OCI-LY1 (cell line): Measurements from ENCODE around the gene FHL1.

Experiments used
- H2AFZ ChIP-seq: fragments of 200-600 bp; sonication (generic), shearing (Covaris generic); 2 replicates; pipeline ENCODE4 v1.6.0; 2014; ENCODE audit warnings: antibody characterized with exemption, mild to moderate bottlenecking, low read length
- H3F3A ChIP-seq: fragments of 200-600 bp; sonication (generic), shearing (Covaris generic); 2 replicates; pipeline ENCODE4 v1.6.0; 2014; ENCODE audit warnings: mild to moderate bottlenecking, antibody characterized with exemption, low read length, moderate library complexity; ENCODE audit not compliant: insufficient read depth
- H3K27ac ChIP-seq: fragments of 200-600 bp; sonication (generic); 2 replicates; pipeline ENCODE4 v1.5.1; 2014; ENCODE audit warnings: low read length, mixed run types, mild to moderate bottlenecking, low read depth; ENCODE audit not compliant: poor library complexity, severe bottlenecking
- H3K27me3 ChIP-seq: fragments of 200-600 bp; sonication (generic); 2 replicates; pipeline ENCODE4 v1.6.0; 2014; ENCODE audit warnings: antibody characterized with exemption, mild to moderate bottlenecking, low read length, moderate library complexity; ENCODE audit not compliant: insufficient read depth
- H3K36me3 ChIP-seq: fragments of 200-600 bp; sonication (generic); 2 replicates; pipeline ENCODE4 v1.6.1; 2014; ENCODE audit warnings: mild to moderate bottlenecking, antibody characterized with exemption, low read length, moderate library complexity, mixed read lengths; ENCODE audit not compliant: insufficient read depth
- H3K4me1 ChIP-seq: fragments of 200-600 bp; sonication (generic); 2 replicates; pipeline ENCODE4 v1.5.1; 2014; ENCODE audit warnings: mild to moderate bottlenecking, low read length, moderate library complexity; ENCODE audit not compliant: insufficient read depth, severe bottlenecking
- H3K4me2 ChIP-seq: fragments of 200-600 bp; sonication (generic), shearing (Covaris generic); 2 replicates; pipeline ENCODE4 v1.6.1; 2014; ENCODE audit warnings: low read length
- H3K4me3 ChIP-seq: fragments of 200-600 bp; sonication (generic); 2 replicates; pipeline ENCODE4 v1.5.1; 2014; ENCODE audit warnings: low read length, low read depth, mild to moderate bottlenecking, mixed read lengths; ENCODE audit not compliant: poor library complexity, severe bottlenecking
- H3K79me2 ChIP-seq: fragments of 200-600 bp; shearing (Covaris generic); 2 replicates; pipeline ENCODE4 v1.6.1; 2016; ENCODE audit warnings: mixed run types, low read length, mixed read lengths; ENCODE audit not compliant: insufficient read depth
- H3K9ac ChIP-seq: fragments of 200-600 bp; sonication (generic), shearing (Covaris generic); 2 replicates; pipeline ENCODE4 v1.6.1; 2014; ENCODE audit warnings: mild to moderate bottlenecking, low read length, mixed read lengths
- H3K9me2 ChIP-seq: fragments of 200-600 bp; sonication (generic), shearing (Covaris generic); 2 replicates; pipeline ENCODE4 v1.6.1; 2014; ENCODE audit warnings: low read depth, mild to moderate bottlenecking, low read length, mixed read lengths
- H3K9me3 ChIP-seq: fragments of 200-600 bp; shearing (Covaris generic); 2 replicates; pipeline ENCODE4 v1.6.1; 2014; ENCODE audit warnings: low read length, mixed read lengths
- H4K20me1 ChIP-seq: fragments of 200-600 bp; sonication (generic), shearing (Covaris generic); 2 replicates; pipeline ENCODE4 v1.6.0; 2016; ENCODE audit warnings: mild to moderate bottlenecking, low read length; ENCODE audit not compliant: insufficient read depth
- EZH2 ChIP-seq: fragments of 200-600 bp; sonication (generic), shearing (Covaris generic); IDR thresholded peaks from 2 replicates; pipeline ENCODE4 v1.8.0; 2017; ENCODE audit warnings: borderline replicate concordance, mixed run types, mild to moderate bottlenecking, antibody characterized with exemption, low read length, moderate library complexity, mixed read lengths
- TF ChIP-seq, protein P1 (sequence below): fragments of 200-600 bp; sonication (generic), shearing (Covaris generic); IDR thresholded peaks from 2 replicates; pipeline ENCODE4 v1.5.1; 2017; ENCODE audit warnings: mild to moderate bottlenecking, antibody characterized with exemption, low read length, moderate library complexity, mixed read lengths

FHL1 gene

DNA sequence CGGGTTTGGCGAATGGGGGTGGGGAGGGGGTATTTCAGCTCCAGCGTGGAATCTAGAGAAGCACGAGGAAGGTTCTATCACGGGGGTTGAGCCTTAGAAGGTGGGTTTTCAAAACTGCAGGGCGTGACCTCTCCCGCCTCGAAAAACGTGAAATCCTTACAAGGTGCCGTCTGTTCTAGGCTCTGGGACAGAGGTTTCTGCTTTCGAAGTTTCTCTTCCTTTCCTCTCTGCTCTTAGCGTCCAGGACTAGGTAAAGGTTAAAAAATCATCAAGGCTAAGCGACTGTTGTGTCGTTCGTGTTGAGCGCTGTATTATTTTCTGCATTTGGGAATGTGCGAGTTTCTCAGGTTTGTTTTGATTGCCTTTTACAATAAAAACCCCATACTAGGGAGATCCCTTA lies 1.1 kb downstream of the FHL1 start:
- Histone ChIP-seq H3K79me2 (no peaks in the 10 kb centered on the region), H3K9ac (no peak overlapping the region), H4K20me1 (no peaks in the 10 kb centered on the region), H3K27me3 (no peaks in the 10 kb centered on the region), H3K27ac (no peak overlapping the region), H3K4me2 (no peak overlapping the region), H3K36me3 (no peaks in the 10 kb centered on the region), H3K4me1 (peaks cover 4% of the 10 kb centered on the region), H3K4me3 (no peak overlapping the region), H3F3A (no peaks in the 10 kb centered on the region), H3K9me3 (no peaks in the 10 kb centered on the region), H3K9me2 (no peaks in the 10 kb centered on the region), H2AFZ (no peak overlapping the region)
- TF ChIP-seq, protein P1, sequence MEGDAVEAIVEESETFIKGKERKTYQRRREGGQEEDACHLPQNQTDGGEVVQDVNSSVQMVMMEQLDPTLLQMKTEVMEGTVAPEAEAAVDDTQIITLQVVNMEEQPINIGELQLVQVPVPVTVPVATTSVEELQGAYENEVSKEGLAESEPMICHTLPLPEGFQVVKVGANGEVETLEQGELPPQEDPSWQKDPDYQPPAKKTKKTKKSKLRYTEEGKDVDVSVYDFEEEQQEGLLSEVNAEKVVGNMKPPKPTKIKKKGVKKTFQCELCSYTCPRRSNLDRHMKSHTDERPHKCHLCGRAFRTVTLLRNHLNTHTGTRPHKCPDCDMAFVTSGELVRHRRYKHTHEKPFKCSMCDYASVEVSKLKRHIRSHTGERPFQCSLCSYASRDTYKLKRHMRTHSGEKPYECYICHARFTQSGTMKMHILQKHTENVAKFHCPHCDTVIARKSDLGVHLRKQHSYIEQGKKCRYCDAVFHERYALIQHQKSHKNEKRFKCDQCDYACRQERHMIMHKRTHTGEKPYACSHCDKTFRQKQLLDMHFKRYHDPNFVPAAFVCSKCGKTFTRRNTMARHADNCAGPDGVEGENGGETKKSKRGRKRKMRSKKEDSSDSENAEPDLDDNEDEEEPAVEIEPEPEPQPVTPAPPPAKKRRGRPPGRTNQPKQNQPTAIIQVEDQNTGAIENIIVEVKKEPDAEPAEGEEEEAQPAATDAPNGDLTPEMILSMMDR, result no peak
- TF ChIP-seq EZH2, result no peak

DNA sequence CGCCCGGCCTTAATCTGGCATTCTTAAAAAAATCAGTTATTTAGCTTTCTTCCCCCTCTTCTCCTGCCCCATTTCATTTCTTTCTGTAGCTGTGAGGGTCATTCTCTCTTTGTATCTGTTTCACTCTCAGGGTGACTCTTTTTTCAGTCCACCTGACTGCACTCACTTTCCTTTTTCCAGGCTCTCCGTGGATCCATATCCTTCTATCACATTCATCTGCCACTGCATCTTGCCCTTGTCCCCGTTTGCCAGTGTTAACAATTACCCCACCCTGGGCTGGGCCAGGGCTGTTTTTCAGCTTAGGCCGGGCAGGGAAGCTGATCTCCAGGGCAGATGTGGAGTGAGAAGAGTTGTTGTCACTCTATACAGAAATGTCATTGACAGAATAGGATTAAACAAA lies 7.7 kb downstream of the FHL1 start:
- Histone ChIP-seq H2AFZ (no peak overlapping the region), H3K9ac (no peak overlapping the region), H3K4me3 (no peak overlapping the region), H3K27me3 (no peaks in the 10 kb centered on the region), H4K20me1 (no peaks in the 10 kb centered on the region), H3K4me2 (no peak overlapping the region), H3K27ac (no peak overlapping the region), H3F3A (no peaks in the 10 kb centered on the region), H3K9me3 (no peaks in the 10 kb centered on the region), H3K4me1 (no peaks in the 10 kb centered on the region), H3K79me2 (no peaks in the 10 kb centered on the region), H3K36me3 (no peaks in the 10 kb centered on the region), H3K9me2 (no peaks in the 10 kb centered on the region)
- TF ChIP-seq, protein P1, result no peak
- TF ChIP-seq EZH2, result no peak

DNA sequence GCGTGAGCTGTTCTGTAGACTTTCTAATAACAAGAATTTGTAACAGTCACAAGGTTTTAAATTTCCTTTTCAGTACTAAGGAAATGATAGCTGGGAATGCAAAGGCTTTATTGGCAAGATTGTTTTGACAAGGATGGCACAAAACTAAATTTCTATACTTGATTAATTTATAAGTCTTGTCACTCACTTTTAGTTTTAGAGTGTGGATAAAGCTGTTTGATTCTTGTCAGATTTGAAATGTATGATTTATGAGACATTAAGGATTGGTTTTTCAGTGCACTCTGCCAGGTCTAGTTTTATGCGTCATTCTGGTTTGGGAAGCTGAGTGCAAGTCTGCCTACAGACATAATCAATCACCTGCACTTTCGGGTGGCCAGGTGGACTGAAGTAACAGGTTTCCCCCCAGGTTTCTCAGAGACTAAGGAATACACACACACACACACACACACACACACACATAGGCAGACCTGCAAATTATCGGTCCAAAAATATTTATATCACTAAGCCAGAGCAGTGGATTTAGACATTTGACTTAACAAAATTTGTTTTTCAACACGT lies 9.3 kb downstream of the FHL1 start:
- H3K36me3 ChIP-seq, result no peaks in the 10 kb centered on the region
- H3K9ac ChIP-seq, result no peak overlapping the region
- H3K4me2 ChIP-seq, result no peak overlapping the region
- no peaks in the 10 kb centered on the region for H3K9me2 ChIP-seq
- no peak for TF ChIP-seq EZH2
- TF ChIP-seq, protein P1, result no peak
- no peaks in the 10 kb centered on the region for H3K79me2 ChIP-seq
- H3K27ac ChIP-seq, result no peak overlapping the region
- H2AFZ ChIP-seq, result no peak overlapping the region
- no peaks in the 10 kb centered on the region for H3K27me3 ChIP-seq
- H3F3A ChIP-seq, result no peaks in the 10 kb centered on the region
- H3K4me1 ChIP-seq, result no peaks in the 10 kb centered on the region
- no peaks in the 10 kb centered on the region for H4K20me1 ChIP-seq
- H3K4me3 ChIP-seq, result no peak overlapping the region
- no peaks in the 10 kb centered on the region for H3K9me3 ChIP-seq
